Gastroesophageal sphincter (tissue), 3 donors: ENCODE measurements around the gene ANKS1B.

Experiments used
- EP300 ChIP-seq: sonication (generic); formaldehyde crosslinking; IDR thresholded peaks from one replicate; pipeline ENCODE4 v1.6.1; 2017; ENCODE audit warnings: antibody characterized with exemption, mild to moderate bottlenecking
- POLR2AphosphoS5 ChIP-seq: sonication (generic); formaldehyde crosslinking; IDR thresholded peaks from one replicate; pipeline ENCODE4 v1.6.1; 2017; ENCODE audit warnings: antibody characterized with exemption
- TF ChIP-seq, protein P1 (sequence below), 4 experiments: fragments of 200-600 bp in 2 of 4; fragments of 450-650 bp in 2 of 4; sonication (generic) in 1 of 4; IDR thresholded peaks; one replicate each; pipeline ENCODE4 v1.5.1; 2017 to 2019; ENCODE audit warnings: antibody characterized with exemption in 4 of 4, mild to moderate bottlenecking in 2 of 4, moderate library complexity in 2 of 4

DNA sequence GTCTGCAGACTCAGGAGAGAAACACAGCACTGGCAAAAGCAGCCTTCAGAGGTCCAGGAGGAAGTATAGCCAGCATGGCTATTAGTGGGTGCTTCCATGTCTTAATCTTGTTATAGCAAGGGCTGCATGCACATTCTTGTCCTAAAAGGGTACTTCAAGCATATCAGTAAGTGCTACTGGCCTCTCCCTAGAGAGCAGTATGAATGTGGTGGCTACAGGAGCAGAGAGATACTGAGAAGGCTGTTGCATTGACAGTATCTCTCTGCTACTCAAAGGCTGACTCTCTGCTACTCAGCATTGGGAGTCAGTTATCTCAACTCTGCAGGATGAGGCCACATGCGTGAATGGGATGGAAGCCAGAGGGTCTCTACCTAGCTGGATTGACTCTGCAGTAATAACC is 335.2 kb downstream of the ANKS1B start:
- TF ChIP-seq, protein P1, sequence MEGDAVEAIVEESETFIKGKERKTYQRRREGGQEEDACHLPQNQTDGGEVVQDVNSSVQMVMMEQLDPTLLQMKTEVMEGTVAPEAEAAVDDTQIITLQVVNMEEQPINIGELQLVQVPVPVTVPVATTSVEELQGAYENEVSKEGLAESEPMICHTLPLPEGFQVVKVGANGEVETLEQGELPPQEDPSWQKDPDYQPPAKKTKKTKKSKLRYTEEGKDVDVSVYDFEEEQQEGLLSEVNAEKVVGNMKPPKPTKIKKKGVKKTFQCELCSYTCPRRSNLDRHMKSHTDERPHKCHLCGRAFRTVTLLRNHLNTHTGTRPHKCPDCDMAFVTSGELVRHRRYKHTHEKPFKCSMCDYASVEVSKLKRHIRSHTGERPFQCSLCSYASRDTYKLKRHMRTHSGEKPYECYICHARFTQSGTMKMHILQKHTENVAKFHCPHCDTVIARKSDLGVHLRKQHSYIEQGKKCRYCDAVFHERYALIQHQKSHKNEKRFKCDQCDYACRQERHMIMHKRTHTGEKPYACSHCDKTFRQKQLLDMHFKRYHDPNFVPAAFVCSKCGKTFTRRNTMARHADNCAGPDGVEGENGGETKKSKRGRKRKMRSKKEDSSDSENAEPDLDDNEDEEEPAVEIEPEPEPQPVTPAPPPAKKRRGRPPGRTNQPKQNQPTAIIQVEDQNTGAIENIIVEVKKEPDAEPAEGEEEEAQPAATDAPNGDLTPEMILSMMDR (IDR thresholded peaks at IDR 0.05): no peak
- TF ChIP-seq POLR2AphosphoS5 (no peak), EP300 (no peak)
